Measurements from ENCODE around the gene BCL2L12.
A peak's percentile ranks its signal among the peaks of the same experiment; 100 is the strongest.

Gene BCL2L12

GRCh38 chr19:49660338-49660961 lies 5.3 kb upstream of the BCL2L12 start:
- TF ChIP-seq CTCF (IDR thresholded peaks at IDR 0.05), result no peak
- TF ChIP-seq ZFX (IDR thresholded peaks at IDR 0.05; ENCODE audit: borderline replicate concordance), result no peak
- peak overlapping the region; percentile 38 for H3K27ac ChIP-seq

GRCh38 chr19:49662011-49662410 lies 3.7 kb upstream of the BCL2L12 start:
- no peak for TF ChIP-seq CTCF (IDR thresholded peaks at IDR 0.05)
- no peak for TF ChIP-seq ZFX (IDR thresholded peaks at IDR 0.05; ENCODE audit: borderline replicate concordance)
- peak overlapping the region; percentile 38 for H3K27ac ChIP-seq

GRCh38 chr19:49663224-49663623 lies 2.5 kb upstream of the BCL2L12 start:
- H3K27ac ChIP-seq, result peak overlapping the region; percentile 95
- TF ChIP-seq CTCF (IDR thresholded peaks at IDR 0.05) (no peak), ZFX (IDR thresholded peaks at IDR 0.05; ENCODE audit: borderline replicate concordance) (no peak)

GRCh38 chr19:49664171-49665035 lies 1.3 kb upstream of the BCL2L12 start:
- TF ChIP-seq CTCF (IDR thresholded peaks at IDR 0.05) (peak; percentile 14), ZFX (IDR thresholded peaks at IDR 0.05; ENCODE audit: borderline replicate concordance) (no peak)
- peak overlapping the region; percentile 95 for H3K27ac ChIP-seq

- H3K27ac ChIP-seq, result peak overlapping the region; percentile 95
- no peak for TF ChIP-seq ZFX (IDR thresholded peaks at IDR 0.05; ENCODE audit: borderline replicate concordance)
- no peak for TF ChIP-seq CTCF (IDR thresholded peaks at IDR 0.05)
Measured at GRCh38 chr19:49665036-49665350, 740 bp upstream of the BCL2L12 start.

GRCh38 chr19:49666120-49666444 lies 349 bp downstream of the BCL2L12 start:
- H3K27ac ChIP-seq, result peak overlapping the region; percentile 95
- TF ChIP-seq ZFX (IDR thresholded peaks at IDR 0.05; ENCODE audit: borderline replicate concordance) (no peak), CTCF (IDR thresholded peaks at IDR 0.05) (no peak)

GRCh38 chr19:49667473-49667872 lies 1.7 kb downstream of the BCL2L12 start:
- peak overlapping the region; percentile 95; the same call in 1 of the 2 replicates for H3K27ac ChIP-seq
- no peak for TF ChIP-seq CTCF (IDR thresholded peaks at IDR 0.05)
- TF ChIP-seq ZFX (IDR thresholded peaks at IDR 0.05; ENCODE audit: borderline replicate concordance), result no peak
